K562 (cell line): Measurements from ENCODE around the gene WDR93. TPM values are rescaled to one million over a fixed set of nuclear protein-coding genes. Genes with fewer than 3 reads are reported as not detected.

Source experiments
- ATAC-seq: fragments of 200-7000 bp; cut with Tn5 transposase; 3 replicates; pipeline ENCODE4 v1.9.1; 2020; ENCODE audit warnings: moderate library complexity
- BruUV-seq: library from RNA; stranded (reverse); fragments of 400-500 nt; replicated peaks from 2 replicates; lab custom pipeline; 2021; lab: Mats Ljungman, UMichigan
- CTCF ChIA-PET: fragments of 300-600 bp; formaldehyde crosslinking; extraction: SDS; loops from one replicate; lab custom pipeline; 2021; ENCODE audit warnings: low intra/inter-chr PET ratio; lab: Yijun Ruan, JAX
- POLR2A ChIA-PET: fragments of 300-600, 350-650 bp; sonication (Branson Sonifier 250); formaldehyde crosslinking; extraction: SDS; loops from one replicate; lab custom pipeline; 2021; ENCODE audit warnings: antibody characterized with exemption, inconsistent platforms; lab: Yijun Ruan, JAX
- DNase-seq, 4 experiments: peaks; one replicate each; pipeline versions ENCODE4 v3.0.0 to v3.0.0-alpha.2; 2011 to 2018; ENCODE audit warnings: low spot score in 3 of 4, mixed read lengths in 3 of 4; ENCODE audit errors: extremely low read depth in 1 of 4
- FAIRE-seq: peaks from 2 replicates; lab custom pipeline; 2011; peaks lifted over from hg19 to GRCh38; lab: Jason Lieb, UNC
- H2AFZ ChIP-seq: 2 replicates; pipeline ENCODE4 v1.6.0; 2011; ENCODE audit warnings: low read depth, low read length, control low read depth, inconsistent platforms
- H3K27ac ChIP-seq: fragments of 200-600 bp; 3 replicates; pipeline ENCODE4 v1.8.0; 2011; ENCODE audit warnings: low read depth, mild to moderate bottlenecking, control low read depth, inconsistent platforms, low read length, moderate library complexity, mixed read lengths; ENCODE audit errors: extremely low read depth
- H3K27me3 ChIP-seq, 2 experiments: fragments of 300-600 bp in 1 of 2; 2 replicates in 1 of 2; 3 replicates in 1 of 2; pipeline versions ENCODE4 v1.6.0 to v1.8.0; 2011; ENCODE audit warnings: inconsistent platforms in 2 of 2, low read length in 2 of 2, mild to moderate bottlenecking in 1 of 2, mixed read lengths in 1 of 2, moderate library complexity in 1 of 2; ENCODE audit not compliant: control insufficient read depth in 2 of 2, insufficient read depth in 2 of 2
- H3K36me3 ChIP-seq: fragments of 300-600 bp; 3 replicates; pipeline ENCODE4 v1.8.0; 2011; ENCODE audit warnings: mild to moderate bottlenecking, low read length, inconsistent platforms; ENCODE audit not compliant: control insufficient read depth, insufficient read depth
- H3K4me1 ChIP-seq, 2 experiments: fragments of 200-600 bp in 1 of 2; replicated peaks in 1 of 2; 2 replicates in 1 of 2; 3 replicates in 1 of 2; pipeline versions ENCODE4 v1.5.1 to v1.8.0; 2011; ENCODE audit warnings: inconsistent platforms in 2 of 2, low read length in 2 of 2, mild to moderate bottlenecking in 1 of 2, mixed read lengths in 1 of 2, moderate library complexity in 1 of 2; ENCODE audit not compliant: control insufficient read depth in 2 of 2, insufficient read depth in 2 of 2
- H3K4me2 ChIP-seq: 2 replicates; pipeline ENCODE4 v1.6.1; 2011; ENCODE audit warnings: low read length, control low read depth, inconsistent platforms, mixed read lengths; ENCODE audit not compliant: insufficient read depth
- H3K4me3 ChIP-seq: fragments of 200-600 bp; sonication (generic), shearing (Covaris generic); 2 replicates; pipeline ENCODE4 v1.5.1; 2016; ENCODE audit warnings: control low read depth, inconsistent platforms
- H3K79me2 ChIP-seq: fragments of 200-600 bp; 3 replicates; pipeline ENCODE4 v1.8.0; 2011; ENCODE audit warnings: low read length, inconsistent platforms; ENCODE audit not compliant: control insufficient read depth, insufficient read depth
- H3K9ac ChIP-seq, 2 experiments: 2 replicates each; pipeline versions ENCODE4 v1.6.0 to v1.6.1; 2011; ENCODE audit warnings: low read depth in 2 of 2, low read length in 2 of 2, control low read depth in 1 of 2, inconsistent platforms in 1 of 2, mild to moderate bottlenecking in 1 of 2, mixed read lengths in 1 of 2; ENCODE audit not compliant: insufficient read depth in 1 of 2
- H3K9me1 ChIP-seq: one replicate; pipeline ENCODE4 v1.6.0; 2011; ENCODE audit warnings: inconsistent platforms, mild to moderate bottlenecking, low read length, moderate library complexity; ENCODE audit not compliant: control insufficient read depth, insufficient read depth
- H3K9me3 ChIP-seq: replicated peaks from 2 replicates; pipeline ENCODE4 v1.5.1; 2011; ENCODE audit warnings: low read depth, low read length, inconsistent platforms; ENCODE audit not compliant: control insufficient read depth, insufficient read depth
- H4K20me1 ChIP-seq: replicated peaks from 2 replicates; pipeline ENCODE4 v1.6.1; 2011; ENCODE audit warnings: low read length, inconsistent platforms, mixed read lengths; ENCODE audit not compliant: control insufficient read depth, insufficient read depth
- CBX8 ChIP-seq: fragments of 200-600 bp; sonication (generic); IDR thresholded peaks from 2 replicates; pipeline ENCODE4 v1.6.1; 2012; ENCODE audit warnings: borderline replicate concordance, mixed run types, low read depth, mild to moderate bottlenecking, moderate library complexity, mixed read lengths, low read length, control low read depth, inconsistent platforms; ENCODE audit not compliant: poor library complexity, severe bottlenecking; ENCODE audit errors: extremely low read depth
- E4F1 ChIP-seq: fragments of 250-450 bp; sonication (Bioruptor Pico); IDR thresholded peaks from 2 replicates; pipeline ENCODE4 v1.5.0; 2021; ENCODE audit warnings: mild to moderate bottlenecking, borderline replicate concordance
- NUFIP1 ChIP-seq: fragments of 450-650 bp; IDR thresholded peaks from 2 replicates; pipeline ENCODE4 v1.6.1; 2018; ENCODE audit not compliant: partially characterized antibody
- PHB ChIP-seq: fragments of 250-450 bp; sonication (Bioruptor Pico); IDR thresholded peaks from 2 replicates; pipeline ENCODE4 v1.5.0; 2021
- TAF7 ChIP-seq: fragments of 450-650 bp; IDR thresholded peaks from 2 replicates; pipeline ENCODE4 v1.6.1; 2016; ENCODE audit warnings: missing genetic modification characterization, missing compliant biosample characterization
- ZBTB12 ChIP-seq: fragments of 250-450 bp; sonication (Bioruptor Pico); IDR thresholded peaks from 2 replicates; pipeline ENCODE4 v1.4.0; 2020
- ZBTB9 ChIP-seq: fragments of 450-650 bp; formaldehyde crosslinking; IDR thresholded peaks from 2 replicates; pipeline ENCODE4 v1.4.0; 2020; ENCODE audit warnings: mild to moderate bottlenecking, moderate library complexity
- ZNF174 ChIP-seq: fragments of 250-450 bp; sonication (Bioruptor Pico); IDR thresholded peaks from 2 replicates; pipeline ENCODE4 v1.4.0; 2020; ENCODE audit warnings: mild to moderate bottlenecking
- WGBS: fragments of 100-300 bp; shearing (Covaris generic); methylation state at CpG from one replicate; pipeline ENCODE4 v1.1.6; 2016; ENCODE audit warnings: low coverage, mixed read lengths; ENCODE audit not compliant: insufficient coverage; ENCODE audit errors: missing lambda C conversion rate; 5-methylcytosine and 5-hydroxymethylcytosine counted together
- in situ Hi-C: fragments of 300-500 bp; cut with MboI; formaldehyde crosslinking; loops from 4 replicates; pipeline ENCODE4 v1.15.0; 2018; ENCODE audit warnings: inconsistent platforms, mixed read lengths
- intact Hi-C: fragments of 100-400 bp; cut with micrococcal nuclease; formaldehyde crosslinking; loops from 2 replicates; pipeline ENCODE4 v1.14.2; 2022
- polyA plus RNA-seq, 8 experiments: library from polyadenylated mRNA; depleted of rRNA in 4 of 8; stranded (reverse) in 5 of 8; unstranded in 3 of 8; fragments of >200 nt; fragmentation: Nextera tagmentation in 2 of 8; fragmentation: Illumina TruSeq in 1 of 8; extraction: Ambion mirVana in 2 of 8; extraction: Trizol in 1 of 8; gene quantifications; 2 replicates each; pipeline versions ENCODE4 v1.2.1 to v1.2.3, GENCODE V29; 2011 to 2014; ENCODE audit warnings: inconsistent platforms in 1 of 8, missing spikeins in 1 of 8
- total RNA-seq, 7 experiments: library from RNA; depleted of rRNA in 6 of 7; stranded (reverse); fragments of >200 nt in 6 of 7; fragmentation: Illumina TruSeq in 2 of 7; extraction: Trizol in 2 of 7; gene quantifications; 2 replicates each; pipeline versions ENCODE4 v1.2.1 to v1.2.3, GENCODE V29; 2011 to 2021; ENCODE audit warnings: low replicate concordance in 1 of 7
- TF ChIP-seq, protein P1 (sequence below): sonication (generic); formaldehyde crosslinking; IDR thresholded peaks from 2 replicates; pipeline ENCODE4 v1.8.1; 2023; ENCODE audit warnings: missing genetic modification reagents, mild to moderate bottlenecking, borderline replicate concordance

Gene WDR93
- total and polyA plus RNA-seq, 9 of the 15 experiments (the other 6 are each of a cell fraction or from before 2014, with no cell fraction given) = not detected

GRCh38 chr15:89648106-89649012 lies 42.3 kb upstream of the WDR93 start:
- FAIRE-seq (no peak), ATAC-seq (no peak), DNase-seq (no peak)
- no peaks in the 10 kb centered on the region for H3K9me1 ChIP-seq
- no peaks in the 10 kb centered on the region for H3K79me2 ChIP-seq
- in situ Hi-C loops = no loop called here
- no peak overlapping the region for H3K4me2 ChIP-seq
- H3K4me1 ChIP-seq = peaks cover 0 to 19% of the 10 kb centered on the region in 2 experiments; a peak in 2 of 5 replicates
- H3K9ac ChIP-seq = no peak overlapping the region
- 66% methylated on average over 15 of the region's 102 CpGs for WGBS
- BruUV-seq = no TSS peak
- CTCF ChIA-PET = interaction anchor here (1.4 kb wide), 1 partner anchor 227 kb away, joined by 3 read pairs; no protein-coding TSS in a partner anchor
- H3K27me3 ChIP-seq = peaks cover 0 to 10% of the 10 kb centered on the region in 2 experiments; a peak in 1 of 5 replicates
- H3K9me3 ChIP-seq = no peaks in the 10 kb centered on the region
- POLR2A ChIA-PET = no interaction called here
- no peak overlapping the region for H3K4me3 ChIP-seq
- H3K36me3 ChIP-seq = no peaks in the 10 kb centered on the region
- no peaks in the 10 kb centered on the region for H4K20me1 ChIP-seq
- intact Hi-C loops = no loop called here
- H2AFZ ChIP-seq = no peak overlapping the region
- H3K27ac ChIP-seq = no peak overlapping the region
- TF ChIP-seq ZBTB9 (CRISPR knock-in tag) (no peak), NUFIP1 (no peak), ZNF174 (CRISPR knock-in tag) (no peak), PHB (CRISPR knock-in tag) (no peak), E4F1 (CRISPR knock-in tag) (no peak), TAF7 (tag) (no peak), CBX8 (no peak), ZBTB12 (CRISPR knock-in tag) (no peak)
- TF ChIP-seq, protein P1, sequence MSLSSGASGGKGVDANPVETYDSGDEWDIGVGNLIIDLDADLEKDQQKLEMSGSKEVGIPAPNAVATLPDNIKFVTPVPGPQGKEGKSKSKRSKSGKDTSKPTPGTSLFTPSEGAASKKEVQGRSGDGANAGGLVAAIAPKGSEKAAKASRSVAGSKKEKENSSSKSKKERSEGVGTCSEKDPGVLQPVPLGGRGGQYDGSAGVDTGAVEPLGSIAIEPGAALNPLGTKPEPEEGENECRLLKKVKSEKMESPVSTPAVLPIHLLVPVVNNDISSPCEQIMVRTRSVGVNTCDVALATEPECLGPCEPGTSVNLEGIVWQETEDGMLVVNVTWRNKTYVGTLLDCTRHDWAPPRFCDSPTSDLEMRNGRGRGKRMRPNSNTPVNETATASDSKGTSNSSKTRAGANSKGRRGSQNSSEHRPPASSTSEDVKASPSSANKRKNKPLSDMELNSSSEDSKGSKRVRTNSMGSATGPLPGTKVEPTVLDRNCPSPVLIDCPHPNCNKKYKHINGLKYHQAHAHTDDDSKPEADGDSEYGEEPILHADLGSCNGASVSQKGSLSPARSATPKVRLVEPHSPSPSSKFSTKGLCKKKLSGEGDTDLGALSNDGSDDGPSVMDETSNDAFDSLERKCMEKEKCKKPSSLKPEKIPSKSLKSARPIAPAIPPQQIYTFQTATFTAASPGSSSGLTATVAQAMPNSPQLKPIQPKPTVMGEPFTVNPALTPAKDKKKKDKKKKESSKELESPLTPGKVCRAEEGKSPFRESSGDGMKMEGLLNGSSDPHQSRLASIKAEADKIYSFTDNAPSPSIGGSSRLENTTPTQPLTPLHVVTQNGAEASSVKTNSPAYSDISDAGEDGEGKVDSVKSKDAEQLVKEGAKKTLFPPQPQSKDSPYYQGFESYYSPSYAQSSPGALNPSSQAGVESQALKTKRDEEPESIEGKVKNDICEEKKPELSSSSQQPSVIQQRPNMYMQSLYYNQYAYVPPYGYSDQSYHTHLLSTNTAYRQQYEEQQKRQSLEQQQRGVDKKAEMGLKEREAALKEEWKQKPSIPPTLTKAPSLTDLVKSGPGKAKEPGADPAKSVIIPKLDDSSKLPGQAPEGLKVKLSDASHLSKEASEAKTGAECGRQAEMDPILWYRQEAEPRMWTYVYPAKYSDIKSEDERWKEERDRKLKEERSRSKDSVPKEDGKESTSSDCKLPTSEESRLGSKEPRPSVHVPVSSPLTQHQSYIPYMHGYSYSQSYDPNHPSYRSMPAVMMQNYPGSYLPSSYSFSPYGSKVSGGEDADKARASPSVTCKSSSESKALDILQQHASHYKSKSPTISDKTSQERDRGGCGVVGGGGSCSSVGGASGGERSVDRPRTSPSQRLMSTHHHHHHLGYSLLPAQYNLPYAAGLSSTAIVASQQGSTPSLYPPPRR (CRISPR knock-in tag) = no peak
